Stimulated activated CD8-positive, alpha-beta memory T cell treated with anti-CD3 and anti-CD28 coated beads, Interleukin-12 subunit alpha, Interleukin-12 subunit beta, amount 100 ng/mL, for 1 hour (primary cell): ENCODE results near the gene MYH16.
"Not testable (repeated sequence)": the region's sequence is repeated elsewhere in the genome, so short reads cannot be mapped to it uniquely, and the experiment has no call there.

Experiments
- DNase-seq: peaks from one replicate; pipeline ENCODE4 v3.0.0-alpha.2; 2020; ENCODE audit warnings: low read depth

Gene MYH16

GRCh38 chr7:99355098-99355497 is 82.5 kb downstream of the MYH16 start:
- DNase-seq: no peak

DNA sequence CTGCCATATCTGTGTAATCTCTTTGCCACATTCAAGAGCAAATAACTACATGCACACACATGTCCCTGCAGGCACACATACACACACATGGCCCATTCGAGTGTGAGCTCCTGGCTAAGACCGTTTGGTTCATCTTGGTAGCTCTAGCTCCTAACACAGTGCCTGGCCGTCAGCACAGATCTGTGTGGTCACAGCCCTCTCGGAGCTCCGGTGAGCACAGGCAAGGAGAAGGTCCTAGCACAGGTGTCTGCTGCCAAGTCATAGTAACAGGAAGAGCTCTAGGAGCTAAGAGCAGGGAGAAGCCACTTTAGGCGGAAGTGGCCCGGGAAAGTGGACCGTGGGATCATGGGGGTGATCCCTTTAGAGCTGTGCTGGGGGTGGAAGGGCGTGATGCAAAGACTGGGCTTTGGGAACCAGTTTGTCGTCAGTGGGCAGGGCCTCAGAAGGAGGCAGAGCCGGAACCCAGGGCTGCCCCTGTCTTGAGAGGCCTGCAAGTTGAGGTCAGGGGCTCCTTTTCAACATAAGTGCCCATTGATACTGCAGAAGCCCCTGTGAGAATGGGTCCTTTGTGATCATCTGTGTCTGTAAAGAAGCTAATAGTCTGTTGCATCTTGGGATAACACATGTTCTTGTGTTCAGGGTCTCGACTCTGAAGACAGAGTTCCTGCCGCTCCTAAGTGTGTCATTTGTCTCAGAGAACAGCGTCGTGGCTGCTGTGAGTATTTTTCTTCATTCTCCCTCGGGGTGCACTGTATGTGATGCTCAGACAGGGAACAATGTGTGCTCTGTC is 85.3 kb downstream of the MYH16 start:
- DNase-seq: no peak

GRCh38 chr7:99358521-99358920 is 85.9 kb downstream of the MYH16 start:
- not testable (repeated sequence) for DNase-seq

DNA sequence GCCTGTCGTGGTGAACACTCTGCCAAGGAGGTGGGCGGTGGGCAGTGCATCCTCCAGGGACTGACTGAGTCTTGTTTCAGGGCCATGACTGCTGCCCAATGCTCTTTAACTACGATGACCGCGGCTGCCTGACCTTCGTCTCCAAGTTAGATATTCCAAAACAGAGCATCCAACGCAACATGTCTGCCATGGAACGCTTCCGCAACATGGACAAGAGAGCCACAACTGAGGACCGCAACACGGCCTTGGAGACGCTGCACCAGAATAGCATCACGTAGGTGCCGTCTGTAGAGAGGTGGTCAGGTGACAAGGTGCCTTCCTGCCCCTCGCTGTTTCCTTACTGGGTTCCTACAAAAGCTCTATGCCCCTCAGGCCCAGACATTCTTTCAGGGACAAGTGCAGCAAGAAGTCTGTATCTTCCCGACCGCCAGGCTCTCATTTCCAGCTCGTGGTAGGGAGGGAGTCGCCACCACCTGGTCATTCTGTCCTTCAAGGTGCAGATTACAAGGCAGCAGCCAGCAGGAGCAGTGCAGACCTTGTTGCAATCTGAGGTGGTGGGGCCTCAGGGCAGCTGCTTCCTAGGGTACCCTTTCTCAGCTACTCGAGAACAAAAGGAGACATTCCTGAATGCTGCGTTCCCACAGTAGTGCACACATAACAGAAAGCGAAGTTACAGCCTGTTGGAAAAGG is 87.0 kb downstream of the MYH16 start:
- DNase-seq: no peak
